OCI-LY7 (cell line): Measurements from ENCODE around the gene S100A8.

Experiments used
- EZH2phosphoT487 ChIP-seq: fragments of 200-600 bp; sonication (generic); IDR thresholded peaks from 2 replicates; pipeline ENCODE4 v1.6.1; 2018; ENCODE audit warnings: low read depth, borderline replicate concordance, mild to moderate bottlenecking, mixed run types, antibody characterized with exemption, low read length, moderate library complexity, mixed read lengths
- TF ChIP-seq, protein P1 (sequence below): fragments of 200-600 bp; sonication (generic); conservative IDR thresholded peaks from 2 replicates; pipeline ENCODE4 v1.5.1; 2014; ENCODE audit warnings: mild to moderate bottlenecking, antibody characterized with exemption, low read length, moderate library complexity, mixed read lengths

DNA sequence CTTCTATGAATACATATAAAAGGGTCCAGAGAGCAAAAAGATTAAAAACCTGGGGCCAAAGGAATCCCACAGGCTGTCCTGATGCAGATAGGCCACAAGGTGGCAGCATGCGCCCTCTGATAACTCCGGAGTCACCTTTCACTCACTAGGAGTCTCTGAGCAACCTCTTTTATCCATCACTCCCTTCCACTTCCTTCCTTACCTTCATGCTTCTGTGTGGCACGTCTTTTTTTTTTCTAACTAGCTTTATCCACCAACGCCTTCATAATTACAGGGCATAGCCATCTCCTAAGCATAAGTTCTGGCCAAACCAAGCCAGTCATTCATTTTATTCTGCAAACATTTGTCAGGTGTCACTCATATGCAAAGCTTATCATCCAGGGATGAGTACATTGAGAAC, 38.4 kb downstream of the S100A8 start:
- TF ChIP-seq, protein P1, sequence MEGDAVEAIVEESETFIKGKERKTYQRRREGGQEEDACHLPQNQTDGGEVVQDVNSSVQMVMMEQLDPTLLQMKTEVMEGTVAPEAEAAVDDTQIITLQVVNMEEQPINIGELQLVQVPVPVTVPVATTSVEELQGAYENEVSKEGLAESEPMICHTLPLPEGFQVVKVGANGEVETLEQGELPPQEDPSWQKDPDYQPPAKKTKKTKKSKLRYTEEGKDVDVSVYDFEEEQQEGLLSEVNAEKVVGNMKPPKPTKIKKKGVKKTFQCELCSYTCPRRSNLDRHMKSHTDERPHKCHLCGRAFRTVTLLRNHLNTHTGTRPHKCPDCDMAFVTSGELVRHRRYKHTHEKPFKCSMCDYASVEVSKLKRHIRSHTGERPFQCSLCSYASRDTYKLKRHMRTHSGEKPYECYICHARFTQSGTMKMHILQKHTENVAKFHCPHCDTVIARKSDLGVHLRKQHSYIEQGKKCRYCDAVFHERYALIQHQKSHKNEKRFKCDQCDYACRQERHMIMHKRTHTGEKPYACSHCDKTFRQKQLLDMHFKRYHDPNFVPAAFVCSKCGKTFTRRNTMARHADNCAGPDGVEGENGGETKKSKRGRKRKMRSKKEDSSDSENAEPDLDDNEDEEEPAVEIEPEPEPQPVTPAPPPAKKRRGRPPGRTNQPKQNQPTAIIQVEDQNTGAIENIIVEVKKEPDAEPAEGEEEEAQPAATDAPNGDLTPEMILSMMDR, result peak; percentile 98
- no peak for TF ChIP-seq EZH2phosphoT487
